HL-60 (cell line): ENCODE data around the gene TMEM120B.

Experiments
- CTCF ChIP-seq: IDR thresholded peaks from one replicate; pipeline ENCODE4 v1.5.1; 2011; ENCODE audit warnings: low read length, control low read depth, inconsistent platforms; ENCODE audit not compliant: insufficient read depth
- GABPA ChIP-seq: IDR thresholded peaks from 2 replicates; pipeline ENCODE4 v1.6.1; 2012; ENCODE audit warnings: low read depth
- POLR2AphosphoS5 ChIP-seq: IDR thresholded peaks from 2 replicates; pipeline ENCODE4 v1.6.1; 2012; ENCODE audit warnings: low read depth
- REST ChIP-seq: IDR thresholded peaks from 2 replicates; pipeline ENCODE4 v1.6.1; 2012; ENCODE audit warnings: low read depth; ENCODE audit not compliant: insufficient replicate concordance

- TF ChIP-seq POLR2AphosphoS5, result no peak
- no peak for TF ChIP-seq CTCF
- no peak for TF ChIP-seq REST
- TF ChIP-seq GABPA, result no peak
Observed at GRCh38 chr12:121791671-121792551, 79.4 kb downstream of the TMEM120B start.
